Ecto neural progenitor cell (in vitro differentiated cells): Measurements from ENCODE around the gene FAM131C.
"Not testable (repeated sequence)": the region's sequence is repeated elsewhere in the genome, so short reads cannot be mapped to it uniquely, and the experiment has no call there.

ENCODE experiments used
- DNase-seq: peaks from one replicate; pipeline ENCODE4 v3.0.0-alpha.2; 2018; ENCODE audit warnings: low spot score

The FAM131C gene

GRCh38 chr1:16033103-16033632, 40.3 kb downstream of the FAM131C start:
- DNase-seq: not testable (repeated sequence)

GRCh38 chr1:16032388-16033102, 40.9 kb downstream of the FAM131C start:
- DNase-seq: peak; percentile 96

- DNase-seq: no peak
These were observed 41.9 kb downstream of the FAM131C start for GRCh38 chr1:16031551-16031950.

- no peak for DNase-seq
These were observed 44.2 kb downstream of the FAM131C start for GRCh38 chr1:16029288-16029687.

- DNase-seq: not testable (repeated sequence)
These were observed 44.5 kb downstream of the FAM131C start for GRCh38 chr1:16029003-16029268.

- no peak for DNase-seq
These were observed 45.0 kb downstream of the FAM131C start for GRCh38 chr1:16028237-16029002.

GRCh38 chr1:16026723-16027484, 46.5 kb downstream of the FAM131C start:
- DNase-seq: peak; percentile 94

GRCh38 chr1:16026302-16026701, 47.1 kb downstream of the FAM131C start:
- not testable (repeated sequence) for DNase-seq

GRCh38 chr1:16023050-16023653, 50.3 kb downstream of the FAM131C start:
- no peak for DNase-seq

- no peak for DNase-seq
These were observed 51.1 kb downstream of the FAM131C start for GRCh38 chr1:16022393-16022792.

- no peak for DNase-seq
These were observed 51.8 kb downstream of the FAM131C start, which contains the start of gene CLCNKA for GRCh38 chr1:16021681-16022080. Gene CLCNKA, plus strand, starts transcription at chr1:16022036. Its CDS starts 584 bp downstream, at chr1:16022620.

GRCh38 chr1:16020878-16021277, 52.6 kb downstream of the FAM131C start:
- not testable (repeated sequence) for DNase-seq

GRCh38 chr1:16020325-16020724, 53.1 kb downstream of the FAM131C start:
- DNase-seq: no peak

- no peak for DNase-seq
These were observed 53.7 kb downstream of the FAM131C start for GRCh38 chr1:16019644-16020277.

GRCh38 chr1:16018749-16019643, 54.5 kb downstream of the FAM131C start:
- no peak for DNase-seq

- no peak for DNase-seq
These were observed 55.1 kb downstream of the FAM131C start for GRCh38 chr1:16018308-16018707.

- DNase-seq: peak; percentile 75
These were observed 55.8 kb downstream of the FAM131C start, which contains the start of gene HSPB7 for GRCh38 chr1:16017461-16018303. Gene HSPB7, minus strand, starts transcription at chr1:16018043. Its CDS starts 80 bp downstream, at chr1:16017963.

GRCh38 chr1:16017076-16017460, 56.4 kb downstream of the FAM131C start:
- DNase-seq: no peak
